ENCODE measurements around the gene RPGRIP1L. TPM values are rescaled to one million over a fixed set of nuclear protein-coding genes. Genes with fewer than 3 reads are reported as not detected.

RPGRIP1L gene
- total RNA-seq, 1 experiment from 2014 or later, result 16.1 TPM

DNA sequence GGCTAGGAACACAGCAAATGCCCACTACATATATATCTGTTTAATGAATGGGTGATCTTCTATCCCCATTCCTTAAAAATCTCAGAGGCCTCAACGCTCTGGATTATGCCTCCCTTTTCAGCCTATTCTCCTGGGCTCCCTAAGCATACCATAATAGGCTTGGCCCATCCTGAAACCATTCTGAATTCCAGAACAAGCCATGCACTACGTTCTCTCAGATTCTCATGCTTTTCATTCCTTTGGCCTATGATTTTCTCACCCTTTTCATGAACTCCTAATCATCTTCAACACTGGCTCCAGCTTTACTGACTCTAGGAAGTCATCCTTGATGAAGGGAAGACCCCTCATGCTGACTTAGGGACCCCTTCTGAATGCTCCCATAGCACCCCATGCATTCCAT, 71.1 kb downstream of the RPGRIP1L start:
- Mint-ChIP-seq H3K4me1 (ENCODE audit: low read depth, unreplicated experiment) (no peaks in the 10 kb centered on the region), H3K27me3 (ENCODE audit: insufficient read depth, unreplicated experiment) (no peaks in the 10 kb centered on the region), H3K9me3 (ENCODE audit: unreplicated experiment) (no peaks in the 10 kb centered on the region), H3K4me3 (ENCODE audit: unreplicated experiment) (no peak overlapping the region), H3K36me3 (ENCODE audit: insufficient read depth, unreplicated experiment) (no peaks in the 10 kb centered on the region), H3K27ac (ENCODE audit: unreplicated experiment) (no peak overlapping the region)
- H3K4me1 ChIP-seq, result no peaks in the 10 kb centered on the region
- TF ChIP-seq CTCF (IDR thresholded peaks at IDR 0.05; ENCODE audit: insufficient read depth in 1 of 2, low read depth in 1 of 2, low read length in 1 of 2, severe bottlenecking in 1 of 2, unreplicated experiment in 1 of 2), result no peak
- no peaks in the 10 kb centered on the region for H3K27me3 ChIP-seq (replicated peaks; ENCODE audit: control insufficient read depth, insufficient read depth, low read length)
- no peaks in the 10 kb centered on the region; the same call in 1 of the 2 replicates for H3K9me3 ChIP-seq
- ChIA-PET CTCF (no interaction called here), POLR2A (no interaction called here)
- no TSS peak for BruUV-seq (replicated peaks)
- H3K4me3 ChIP-seq (ENCODE audit: low read depth, low read length), result no peak overlapping the region
- intact Hi-C loops (cut with micrococcal nuclease; ENCODE audit: unreplicated experiment), result no loop called here
- H3K36me3 ChIP-seq (ENCODE audit: control insufficient read depth, insufficient read depth, low read length), result no peaks in the 10 kb centered on the region
- DNase-seq, result no peak

GRCh38 chr16:53631236-53632025, 72.2 kb downstream of the RPGRIP1L start:
- Histone ChIP-seq H3K36me3 (ENCODE audit: control insufficient read depth, insufficient read depth, low read length) (no peaks in the 10 kb centered on the region), H3K4me3 (ENCODE audit: low read depth, low read length) (no peak overlapping the region), H3K27me3 (replicated peaks; ENCODE audit: control insufficient read depth, insufficient read depth, low read length) (no peaks in the 10 kb centered on the region), H3K4me1 (peaks cover 7% of the 10 kb centered on the region), H3K9me3 (no peaks in the 10 kb centered on the region; the same call in 1 of the 2 replicates)
- ChIA-PET CTCF (interaction anchor here (0.7 kb wide), 1 partner anchor 22 kb away, joined by 3 read pairs; no protein-coding TSS in a partner anchor), POLR2A (interaction anchor here (0.5 kb wide), 1 partner anchor 12 kb away, joined by 4 read pairs; no protein-coding TSS in a partner anchor)
- Mint-ChIP-seq H3K36me3 (ENCODE audit: insufficient read depth, unreplicated experiment) (no peaks in the 10 kb centered on the region), H3K27me3 (ENCODE audit: insufficient read depth, unreplicated experiment) (no peaks in the 10 kb centered on the region), H3K4me3 (ENCODE audit: unreplicated experiment) (no peak overlapping the region), H3K9me3 (ENCODE audit: unreplicated experiment) (no peaks in the 10 kb centered on the region), H3K4me1 (ENCODE audit: low read depth, unreplicated experiment) (peaks cover 7% of the 10 kb centered on the region), H3K27ac (ENCODE audit: unreplicated experiment) (no peak overlapping the region)
- intact Hi-C loops (cut with micrococcal nuclease; ENCODE audit: unreplicated experiment), result no loop called here
- no TSS peak for BruUV-seq (replicated peaks)
- no peak for TF ChIP-seq CTCF (IDR thresholded peaks at IDR 0.05; ENCODE audit: insufficient read depth in 1 of 2, low read depth in 1 of 2, low read length in 1 of 2, severe bottlenecking in 1 of 2, unreplicated experiment in 1 of 2)
- no peak for DNase-seq

GRCh38 chr16:53629607-53630312, 73.9 kb downstream of the RPGRIP1L start:
- Mint-ChIP-seq H3K4me1 (ENCODE audit: low read depth, unreplicated experiment) (peaks cover 15% of the 10 kb centered on the region), H3K9me3 (ENCODE audit: unreplicated experiment) (no peaks in the 10 kb centered on the region), H3K27me3 (ENCODE audit: insufficient read depth, unreplicated experiment) (no peaks in the 10 kb centered on the region), H3K36me3 (ENCODE audit: insufficient read depth, unreplicated experiment) (no peaks in the 10 kb centered on the region), H3K4me3 (ENCODE audit: unreplicated experiment) (no peak overlapping the region), H3K27ac (ENCODE audit: unreplicated experiment) (no peak overlapping the region)
- Histone ChIP-seq H3K36me3 (ENCODE audit: control insufficient read depth, insufficient read depth, low read length) (no peaks in the 10 kb centered on the region), H3K4me3 (ENCODE audit: low read depth, low read length) (no peak overlapping the region), H3K9me3 (no peaks in the 10 kb centered on the region; the same call in 1 of the 2 replicates), H3K27me3 (replicated peaks; ENCODE audit: control insufficient read depth, insufficient read depth, low read length) (no peaks in the 10 kb centered on the region), H3K4me1 (peaks cover 17% of the 10 kb centered on the region)
- DNase-seq, result no peak
- TF ChIP-seq CTCF (IDR thresholded peaks at IDR 0.05; ENCODE audit: insufficient read depth in 1 of 2, low read depth in 1 of 2, low read length in 1 of 2, severe bottlenecking in 1 of 2, unreplicated experiment in 1 of 2), result no peak
- no TSS peak for BruUV-seq (replicated peaks)
- ChIA-PET POLR2A (no interaction called here), CTCF (no interaction called here)
- intact Hi-C loops (cut with micrococcal nuclease; ENCODE audit: unreplicated experiment), result no loop called here
